Spinal cord (tissue), 10 donors: ENCODE results near the gene LIME1. TPM values are rescaled to one million over a fixed set of nuclear protein-coding genes. Genes with fewer than 3 reads are reported as not detected.
"Not testable (repeated sequence)": the region's sequence is repeated elsewhere in the genome, so short reads cannot be mapped to it uniquely, and the experiment has no call there.

Experiments used
- DNase-seq, 6 donors: peaks; one replicate each; pipeline versions ENCODE4 v3.0.0 to v3.0.0-alpha.2; 2013 to 2015; ENCODE audit warnings: low spot score in 6 of 6, low read depth in 4 of 6
- H3K27ac ChIP-seq: one replicate; pipeline ENCODE4 v1.5.1; 2013; ENCODE audit warnings: low read depth, low read length, control low read depth
- H3K27me3 ChIP-seq: one replicate; pipeline ENCODE4 v1.6.1; 2013; ENCODE audit warnings: low read length; ENCODE audit not compliant: control insufficient read depth, insufficient read depth
- H3K36me3 ChIP-seq: one replicate; pipeline ENCODE4 v1.6.1; 2013; ENCODE audit warnings: low read length; ENCODE audit not compliant: control insufficient read depth, insufficient read depth
- H3K4me1 ChIP-seq: one replicate; pipeline ENCODE4 v1.6.1; 2013; ENCODE audit warnings: low read length; ENCODE audit not compliant: control insufficient read depth, insufficient read depth
- H3K4me3 ChIP-seq: one replicate; pipeline ENCODE4 v1.5.1; 2013; ENCODE audit warnings: low read depth, low read length, control low read depth
- H3K9me3 ChIP-seq: one replicate; pipeline ENCODE4 v1.6.1; 2013; ENCODE audit warnings: low read length; ENCODE audit not compliant: control insufficient read depth, insufficient read depth
- WGBS: methylation state at CpG from one replicate; pipeline ENCODE4 v1.1.5; 2013; ENCODE audit warnings: missing lambda C conversion rate; ENCODE audit not compliant: insufficient coverage; 5-methylcytosine and 5-hydroxymethylcytosine counted together
- polyA plus RNA-seq, 2 donors: library from polyadenylated mRNA; unstranded; fragments of 120-200 nt; gene quantifications; one replicate each; pipeline ENCODE4 v1.2.1, GENCODE V29; 2013; ENCODE audit not compliant: insufficient read length in 2 of 2
- total RNA-seq, 2 donors: library from RNA; depleted of rRNA in 1 of 2; stranded (reverse); fragments of 120-200 nt in 1 of 2; fragments of >200 nt in 1 of 2; gene quantifications; one replicate each; pipeline versions ENCODE4 v1.2.3 to v1.2.4, GENCODE V29; 2013 to 2014
- donor health status: healthy.

The LIME1 gene
- total and polyA plus RNA-seq, 4 donors = 2.5 to 24.5 (median 14.7) TPM

- WGBS = 95% methylated on average over 16 of the region's 17 CpGs
- H3K4me3 ChIP-seq = no peak overlapping the region
- H3K36me3 ChIP-seq = peaks cover 65% of the 10 kb centered on the region
- H3K27ac ChIP-seq = no peak overlapping the region
- H3K4me1 ChIP-seq = peaks cover 28% of the 10 kb centered on the region
- no peaks in the 10 kb centered on the region for H3K27me3 ChIP-seq
- H3K9me3 ChIP-seq = no peaks in the 10 kb centered on the region
- no peak for DNase-seq
Measured at GRCh38 chr20:63709149-63709527, 27.3 kb upstream of the LIME1 start.

- Histone ChIP-seq H3K27me3 (no peaks in the 10 kb centered on the region), H3K9me3 (peaks cover 5% of the 10 kb centered on the region), H3K4me1 (peaks cover 25% of the 10 kb centered on the region), H3K4me3 (no peak overlapping the region), H3K27ac (no peak overlapping the region), H3K36me3 (peaks cover 61% of the 10 kb centered on the region)
- WGBS = 85% methylated on average over 10 of the region's 12 CpGs
- no peak for DNase-seq
Measured at GRCh38 chr20:63711085-63711645, 25.3 kb upstream of the LIME1 start.

GRCh38 chr20:63712191-63712590 lies 24.3 kb upstream of the LIME1 start:
- 100% methylated on average over 1 of the region's 1 CpG for WGBS
- Histone ChIP-seq H3K27me3 (no peaks in the 10 kb centered on the region), H3K4me3 (no peak overlapping the region), H3K36me3 (peaks cover 62% of the 10 kb centered on the region), H3K4me1 (peaks cover 15% of the 10 kb centered on the region), H3K9me3 (peaks cover 5% of the 10 kb centered on the region), H3K27ac (no peak overlapping the region)
- DNase-seq = no peak

- Histone ChIP-seq H3K27ac (no peak overlapping the region), H3K4me1 (no peaks in the 10 kb centered on the region), H3K9me3 (peaks cover 9% of the 10 kb centered on the region), H3K27me3 (no peaks in the 10 kb centered on the region), H3K4me3 (no peak overlapping the region), H3K36me3 (peaks cover 68% of the 10 kb centered on the region)
- WGBS = no CpG with 5 or more reads among the region's 5 CpGs
- DNase-seq = no peak
Measured at GRCh38 chr20:63714858-63715257, 21.6 kb upstream of the LIME1 start.

GRCh38 chr20:63718996-63719395 lies 17.5 kb upstream of the LIME1 start:
- Histone ChIP-seq H3K27ac (no peak overlapping the region), H3K4me3 (no peak overlapping the region), H3K9me3 (peaks cover 9% of the 10 kb centered on the region), H3K4me1 (no peaks in the 10 kb centered on the region), H3K36me3 (peaks cover 64% of the 10 kb centered on the region), H3K27me3 (no peaks in the 10 kb centered on the region)
- 100% methylated on average over 1 of the region's 2 CpGs for WGBS
- DNase-seq = no peak

- not testable (repeated sequence) for H3K27me3 ChIP-seq, H3K27ac ChIP-seq, H3K4me3 ChIP-seq, H3K9me3 ChIP-seq, DNase-seq, H3K4me1 ChIP-seq
- peaks cover 49% of the 10 kb centered on the region for H3K36me3 ChIP-seq
- 88% methylated on average over 2 of the region's 2 CpGs for WGBS
Measured at GRCh38 chr20:63722967-63723622, 13.4 kb upstream of the LIME1 start.

GRCh38 chr20:63730189-63730733 lies 6.2 kb upstream of the LIME1 start:
- not testable (repeated sequence) for H3K9me3 ChIP-seq, H3K4me3 ChIP-seq, H3K4me1 ChIP-seq, H3K27ac ChIP-seq, DNase-seq, H3K27me3 ChIP-seq
- peaks cover 51% of the 10 kb centered on the region for H3K36me3 ChIP-seq
- 96% methylated on average over 18 of the region's 18 CpGs for WGBS

GRCh38 chr20:63731410-63731809 lies 5.1 kb upstream of the LIME1 start:
- Histone ChIP-seq H3K27me3 (no peaks in the 10 kb centered on the region), H3K9me3 (no peaks in the 10 kb centered on the region), H3K4me1 (peaks cover 13% of the 10 kb centered on the region), H3K27ac (no peak overlapping the region), H3K4me3 (no peak overlapping the region), H3K36me3 (peaks cover 58% of the 10 kb centered on the region)
- DNase-seq = no peak
- WGBS = 85% methylated on average over 3 of the region's 5 CpGs

- Histone ChIP-seq H3K36me3 (peaks cover 64% of the 10 kb centered on the region), H3K9me3 (no peaks in the 10 kb centered on the region)
- no peak for DNase-seq
Measured at GRCh38 chr20:63732118-63733095, 4.1 kb upstream of the LIME1 start.

More at GRCh38 chr20:63732118-63733095, 4.1 kb upstream of the LIME1 start:
- Histone ChIP-seq H3K4me3 (no peak overlapping the region), H3K4me1 (peaks cover 23% of the 10 kb centered on the region), H3K27ac (no peak overlapping the region), H3K27me3 (no peaks in the 10 kb centered on the region)
- 89% methylated on average over 37 of the region's 38 CpGs for WGBS
